HepG2 (cell line): ENCODE results near the gene CNR2. TPM values are rescaled to one million over a fixed set of nuclear protein-coding genes. Genes with fewer than 3 reads are reported as not detected.

Experiments
- AGO2 ChIP-seq: fragments of 200-400 bp; formaldehyde crosslinking; optimal IDR thresholded peaks from 2 replicates; pipeline ENCODE3; 2017; ENCODE audit warnings: mild to moderate bottlenecking, low read depth, low read length, moderate library complexity
- ATF5 ChIP-seq: sonication (generic); formaldehyde crosslinking; IDR thresholded peaks from 2 replicates; pipeline ENCODE4 v1.4.0; 2020; ENCODE audit warnings: mild to moderate bottlenecking, low read depth, missing genetic modification reagents
- CAMTA2 ChIP-seq: sonication (generic); formaldehyde crosslinking; IDR thresholded peaks from 2 replicates; pipeline ENCODE4 v1.4.0; 2020; ENCODE audit warnings: mild to moderate bottlenecking, missing genetic modification reagents, borderline replicate concordance
- CEBPG ChIP-seq: IDR thresholded peaks from 2 replicates; pipeline ENCODE4 v1.6.1; 2016
- EED ChIP-seq: sonication (generic); formaldehyde crosslinking; IDR thresholded peaks from 2 replicates; pipeline ENCODE4 v1.5.0; 2020; ENCODE audit warnings: mild to moderate bottlenecking, missing genetic modification reagents
- HES4 ChIP-seq: sonication (generic); formaldehyde crosslinking; IDR thresholded peaks from 2 replicates; pipeline ENCODE4 v1.9.0; 2021; ENCODE audit warnings: mild to moderate bottlenecking, missing genetic modification reagents, borderline replicate concordance
- HMG20B ChIP-seq: conservative IDR thresholded peaks from 2 replicates; pipeline ENCODE4 v1.6.1; 2016; ENCODE audit warnings: missing genetic modification reagents, missing compliant biosample characterization
- HOXD1 ChIP-seq: sonication (generic); formaldehyde crosslinking; IDR thresholded peaks from 2 replicates; pipeline ENCODE4 v1.5.0; 2020; ENCODE audit warnings: missing genetic modification reagents
- MXD4 ChIP-seq: IDR thresholded peaks from 2 replicates; pipeline ENCODE4 v1.6.1; 2016; ENCODE audit warnings: mild to moderate bottlenecking, missing biosample characterization, missing genetic modification reagents
- NFYC ChIP-seq: IDR thresholded peaks from 2 replicates; pipeline ENCODE4 v1.6.1; 2016; ENCODE audit warnings: missing genetic modification reagents, missing compliant biosample characterization
- ZBTB3 ChIP-seq: sonication (generic); formaldehyde crosslinking; IDR thresholded peaks from 2 replicates; pipeline ENCODE4 v1.4.0; 2020; ENCODE audit warnings: low read depth, mild to moderate bottlenecking, moderate library complexity, missing genetic modification reagents, borderline replicate concordance
- ZFX ChIP-seq: sonication (generic); formaldehyde crosslinking; IDR thresholded peaks from 2 replicates; pipeline ENCODE4 v1.4.0; 2020; ENCODE audit warnings: mild to moderate bottlenecking, low read depth, missing genetic modification reagents, moderate library complexity
- ZNF276 ChIP-seq: sonication (generic); formaldehyde crosslinking; IDR thresholded peaks from 2 replicates; pipeline ENCODE4 v1.4.0; 2020; ENCODE audit warnings: mild to moderate bottlenecking, low read depth, missing genetic modification reagents
- ZNF318 ChIP-seq: sonication (generic); formaldehyde crosslinking; IDR thresholded peaks from 2 replicates; pipeline ENCODE4 v1.4.0; 2020; ENCODE audit warnings: mild to moderate bottlenecking, missing genetic modification reagents
- ZSCAN20 ChIP-seq: sonication (generic); formaldehyde crosslinking; IDR thresholded peaks from 2 replicates; pipeline ENCODE4 v1.4.0; 2020; ENCODE audit warnings: missing genetic modification reagents, mild to moderate bottlenecking, borderline replicate concordance
- polyA plus RNA-seq, 8 experiments: library from polyadenylated mRNA; depleted of rRNA in 3 of 8; stranded (reverse) in 7 of 8; unstranded in 1 of 8; fragments of >200 nt; fragmentation: Illumina TruSeq in 4 of 8; extraction: Trizol in 4 of 8; gene quantifications; 2 replicates each; pipeline versions ENCODE4 v1.2.1 to v1.2.3, GENCODE V29; 2011 to 2016; ENCODE audit warnings: low read depth in 4 of 8, missing spikeins in 1 of 8, mixed read lengths in 1 of 8; ENCODE audit not compliant: insufficient read depth in 1 of 8
- total RNA-seq, 5 experiments: library from RNA; depleted of rRNA; stranded (reverse); fragments of >200 nt; fragmentation: Illumina TruSeq; extraction: Trizol; gene quantifications; 2 replicates each; pipeline ENCODE4 v1.2.3, GENCODE V29; 2016; ENCODE audit warnings: low read depth in 1 of 5
- TF ChIP-seq, protein P1 (sequence below): sonication (generic); formaldehyde crosslinking; IDR thresholded peaks from 2 replicates; pipeline ENCODE4 v1.8.0; 2022; ENCODE audit warnings: missing genetic modification reagents, mild to moderate bottlenecking, borderline replicate concordance

The CNR2 gene
- total and polyA plus RNA-seq, 2 of the 13 experiments (the other 11 are each of a cell fraction or from before 2014, with no cell fraction given), result not detected

GRCh38 chr1:23867542-23867894, 45.6 kb downstream of the CNR2 start (continued):
- TF ChIP-seq ZNF318 (no peak), CEBPG (CRISPR knock-in tag) (no peak), ZNF276 (0 out of 2 replicates have a peak, but pooled peaks have one; percentile 53), CAMTA2 (CRISPR knock-in tag) (no peak), ZBTB3 (CRISPR knock-in tag) (0 out of 2 replicates have a peak, but pooled peaks have one; percentile 38), EED (CRISPR knock-in tag) (no peak), AGO2 (peak; percentile 12), NFYC (CRISPR knock-in tag) (no peak), ATF5 (CRISPR knock-in tag) (no peak), HOXD1 (CRISPR knock-in tag) (no peak), ZSCAN20 (CRISPR knock-in tag) (no peak), HES4 (CRISPR knock-in tag) (no peak), HMG20B (CRISPR knock-in tag) (no peak), ZFX (no peak), MXD4 (CRISPR knock-in tag) (no peak)
- TF ChIP-seq, protein P1, sequence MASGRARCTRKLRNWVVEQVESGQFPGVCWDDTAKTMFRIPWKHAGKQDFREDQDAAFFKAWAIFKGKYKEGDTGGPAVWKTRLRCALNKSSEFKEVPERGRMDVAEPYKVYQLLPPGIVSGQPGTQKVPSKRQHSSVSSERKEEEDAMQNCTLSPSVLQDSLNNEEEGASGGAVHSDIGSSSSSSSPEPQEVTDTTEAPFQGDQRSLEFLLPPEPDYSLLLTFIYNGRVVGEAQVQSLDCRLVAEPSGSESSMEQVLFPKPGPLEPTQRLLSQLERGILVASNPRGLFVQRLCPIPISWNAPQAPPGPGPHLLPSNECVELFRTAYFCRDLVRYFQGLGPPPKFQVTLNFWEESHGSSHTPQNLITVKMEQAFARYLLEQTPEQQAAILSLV, result no peak
